GM12874 (cell line): ENCODE measurements around the gene CHRNB1.

Experiments
- TF ChIP-seq, protein P1 (sequence below): IDR thresholded peaks from 2 replicates; pipeline ENCODE4 v1.5.1; 2011; ENCODE audit warnings: low read depth, mild to moderate bottlenecking, control low read depth, low read length, moderate library complexity; ENCODE audit not compliant: insufficient read depth

CHRNB1 gene

DNA sequence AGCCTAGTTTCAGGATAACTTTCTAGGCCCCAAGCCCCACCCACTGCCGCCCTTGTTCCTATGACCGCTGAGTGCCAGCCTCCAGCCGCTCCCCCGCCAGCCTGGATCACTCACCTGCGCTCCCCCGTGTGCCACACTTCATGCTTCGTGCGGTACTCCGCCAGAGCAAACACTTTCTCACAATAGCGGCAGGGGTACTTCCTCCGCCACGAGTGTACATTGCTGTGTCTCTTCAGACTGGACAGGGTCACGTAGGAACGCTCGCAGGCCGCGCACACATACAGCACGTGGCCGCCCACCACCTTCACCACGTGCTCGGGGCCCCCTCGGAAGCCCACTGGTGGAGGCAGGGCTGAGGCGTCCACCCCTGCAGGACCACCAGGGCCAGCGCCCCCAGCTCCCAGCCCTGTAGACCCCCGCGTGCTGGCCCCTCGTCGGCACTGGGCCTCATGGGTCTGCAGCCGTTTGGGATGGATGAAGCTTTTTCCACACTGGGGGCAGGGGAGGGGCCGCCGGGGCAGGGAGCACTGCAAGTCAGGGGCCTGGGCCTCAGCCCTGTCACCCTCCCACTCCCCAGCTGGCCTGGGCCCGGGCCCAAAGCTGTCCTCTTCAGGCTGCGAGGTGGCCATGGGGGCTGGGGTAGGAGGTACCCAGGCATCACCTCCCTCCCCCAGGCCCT, 20.9 kb downstream of the CHRNB1 start:
- TF ChIP-seq, protein P1, sequence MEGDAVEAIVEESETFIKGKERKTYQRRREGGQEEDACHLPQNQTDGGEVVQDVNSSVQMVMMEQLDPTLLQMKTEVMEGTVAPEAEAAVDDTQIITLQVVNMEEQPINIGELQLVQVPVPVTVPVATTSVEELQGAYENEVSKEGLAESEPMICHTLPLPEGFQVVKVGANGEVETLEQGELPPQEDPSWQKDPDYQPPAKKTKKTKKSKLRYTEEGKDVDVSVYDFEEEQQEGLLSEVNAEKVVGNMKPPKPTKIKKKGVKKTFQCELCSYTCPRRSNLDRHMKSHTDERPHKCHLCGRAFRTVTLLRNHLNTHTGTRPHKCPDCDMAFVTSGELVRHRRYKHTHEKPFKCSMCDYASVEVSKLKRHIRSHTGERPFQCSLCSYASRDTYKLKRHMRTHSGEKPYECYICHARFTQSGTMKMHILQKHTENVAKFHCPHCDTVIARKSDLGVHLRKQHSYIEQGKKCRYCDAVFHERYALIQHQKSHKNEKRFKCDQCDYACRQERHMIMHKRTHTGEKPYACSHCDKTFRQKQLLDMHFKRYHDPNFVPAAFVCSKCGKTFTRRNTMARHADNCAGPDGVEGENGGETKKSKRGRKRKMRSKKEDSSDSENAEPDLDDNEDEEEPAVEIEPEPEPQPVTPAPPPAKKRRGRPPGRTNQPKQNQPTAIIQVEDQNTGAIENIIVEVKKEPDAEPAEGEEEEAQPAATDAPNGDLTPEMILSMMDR: no peak

DNA sequence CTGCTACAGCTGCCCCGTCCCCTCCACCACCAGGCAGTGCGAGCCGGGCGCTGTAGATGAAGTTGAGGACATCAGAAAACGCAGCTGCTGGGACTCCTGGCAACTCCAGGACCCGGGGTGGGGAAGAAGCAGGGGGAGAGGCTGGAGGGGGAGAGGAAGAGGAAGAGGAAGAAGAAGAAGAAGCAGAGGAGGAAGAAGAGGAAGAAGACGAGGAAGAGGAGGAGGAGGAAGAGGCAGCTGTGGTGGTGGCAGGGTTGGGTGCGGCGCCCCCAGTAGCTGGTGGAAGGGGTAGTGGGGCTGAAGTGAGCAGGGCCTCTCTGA, 21.4 kb downstream of the CHRNB1 start:
- TF ChIP-seq, protein P1: no peak

DNA sequence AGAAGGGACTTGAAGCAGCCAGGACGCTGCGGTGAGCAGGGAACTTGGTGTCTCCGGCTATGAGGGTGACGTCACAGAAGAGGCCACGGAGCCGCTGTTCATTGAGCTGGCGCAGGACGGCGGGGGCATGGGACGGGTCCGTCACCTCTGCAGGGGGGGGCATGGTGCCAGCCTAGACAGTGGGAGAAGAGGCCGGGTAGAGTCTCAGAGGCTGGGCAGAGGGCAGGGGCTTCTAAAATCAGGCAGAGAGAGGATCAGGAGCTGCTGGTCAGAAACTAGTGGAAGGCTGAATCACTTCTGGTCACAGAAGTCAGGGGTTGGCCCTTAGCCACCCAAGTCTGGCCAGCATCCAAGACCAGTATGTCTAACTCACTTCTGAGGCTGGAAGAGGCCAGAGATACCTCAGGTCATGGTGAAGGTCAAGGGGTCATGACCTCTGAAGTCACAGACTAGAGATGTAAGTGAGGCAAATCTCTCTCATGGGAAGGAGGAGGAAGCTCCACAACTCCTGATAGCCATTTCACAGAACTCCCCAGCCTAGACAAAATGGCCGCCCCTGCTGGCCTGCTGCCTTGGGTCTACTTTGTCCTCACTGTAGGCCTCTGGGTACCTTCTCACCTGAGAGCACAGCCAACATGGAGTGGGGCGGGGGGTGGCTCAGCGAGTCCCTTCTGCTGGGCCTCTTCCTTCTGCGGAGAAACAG, 21.9 kb downstream of the CHRNB1 start:
- TF ChIP-seq, protein P1: no peak

DNA sequence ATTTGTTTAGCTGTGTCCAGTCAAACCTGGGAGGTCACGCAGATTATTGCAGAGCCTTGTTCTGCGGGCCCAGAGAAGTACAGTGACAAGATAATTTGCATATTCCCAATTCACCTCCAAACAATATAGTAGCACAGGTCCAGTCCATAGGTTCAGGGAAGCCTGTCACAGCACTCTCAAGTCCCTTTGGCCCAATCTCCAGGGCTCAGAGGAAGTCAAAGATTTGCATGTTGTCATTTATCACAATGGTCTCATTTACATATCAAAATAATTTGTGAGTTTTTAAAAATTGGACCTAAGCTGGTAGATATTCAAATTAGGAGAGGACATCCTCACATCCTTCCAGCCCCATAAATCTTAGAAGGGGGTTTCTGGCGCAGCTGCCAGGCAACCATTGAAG, 22.6 kb downstream of the CHRNB1 start:
- TF ChIP-seq, protein P1: no peak

DNA sequence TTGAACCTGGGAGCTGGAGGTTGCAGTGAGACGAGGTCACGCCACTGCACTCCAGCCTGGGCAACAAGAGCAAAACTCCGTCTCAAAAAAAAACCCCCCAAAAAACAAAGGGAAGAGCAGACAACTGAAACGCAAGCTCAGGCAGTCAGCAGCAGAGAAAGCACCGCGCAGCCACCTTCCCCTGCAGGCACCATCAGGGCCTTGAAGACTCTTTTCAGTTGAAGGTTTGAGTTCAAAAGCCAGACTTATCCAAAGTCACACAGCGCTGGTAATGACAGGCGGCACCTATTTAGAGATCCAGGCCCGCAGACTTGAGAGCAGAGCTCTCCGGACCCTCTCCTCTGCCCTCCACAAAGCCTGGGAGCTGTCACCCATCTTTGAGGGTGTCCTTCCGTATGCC, 23.4 kb downstream of the CHRNB1 start:
- TF ChIP-seq, protein P1: no peak

DNA sequence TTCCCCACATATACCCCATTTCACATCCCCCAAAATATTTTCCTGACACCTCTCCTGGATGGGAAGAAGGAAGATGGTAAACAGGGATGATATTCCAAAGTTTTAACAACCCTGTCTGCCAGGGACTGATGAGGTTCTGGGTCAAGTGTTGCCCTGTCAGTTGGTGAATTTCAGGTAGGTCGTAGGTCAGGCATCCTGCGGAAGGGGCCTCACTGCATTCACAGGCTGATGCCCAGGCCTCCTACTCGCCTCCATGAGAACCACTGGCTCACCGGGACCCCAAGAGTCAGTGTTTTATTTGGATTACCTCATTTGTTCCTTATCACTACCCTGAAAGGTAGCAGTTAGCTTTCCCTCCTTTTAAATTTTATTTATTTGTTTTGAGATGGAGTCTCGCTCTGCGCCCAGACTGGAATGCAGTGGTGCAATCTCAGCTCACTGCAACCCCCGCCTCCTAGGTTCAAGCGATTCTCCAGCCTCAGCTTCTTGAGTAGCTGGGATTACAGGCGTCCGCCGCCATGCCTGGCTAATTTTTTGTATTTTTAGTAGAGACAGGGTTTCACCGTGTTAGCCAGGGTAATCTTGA, 24.0 kb downstream of the CHRNB1 start:
- TF ChIP-seq, protein P1: no peak

DNA sequence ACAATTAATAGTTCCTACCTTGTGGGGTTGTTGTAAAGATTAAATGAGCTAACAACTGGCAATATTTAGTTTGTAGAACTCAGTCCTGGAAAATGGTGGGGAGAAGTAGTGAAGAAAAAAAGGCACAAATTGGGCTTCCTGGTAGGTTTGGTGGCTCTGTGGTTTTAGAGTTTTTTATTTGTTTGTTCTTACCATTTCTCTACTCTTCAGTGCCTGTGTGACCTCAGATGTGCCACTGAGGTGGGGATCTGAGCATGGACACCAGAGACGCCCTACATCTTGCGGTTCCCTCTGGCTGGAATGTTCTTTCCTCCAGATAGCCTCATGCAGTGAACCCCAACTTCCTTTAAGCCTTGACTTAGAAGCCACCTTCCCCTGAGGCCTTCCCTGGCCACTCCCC, 26.9 kb downstream of the CHRNB1 start:
- TF ChIP-seq, protein P1: no peak
